HFF-Myc (cell line): ENCODE measurements around the gene ABI3.

Experiments used
- DNase-seq: peaks from one replicate; pipeline ENCODE4 v3.0.0-alpha.2; 2011; ENCODE audit warnings: low read depth; ENCODE audit errors: extremely low read depth
- H3K4me3 ChIP-seq: replicated peaks from 2 replicates; pipeline ENCODE4 v1.5.1; 2011; ENCODE audit warnings: low read depth, mild to moderate bottlenecking, control low read depth, low read length
- TF ChIP-seq, protein P1 (sequence below): IDR thresholded peaks from 2 replicates; pipeline ENCODE4 v1.5.1; 2012; ENCODE audit warnings: mild to moderate bottlenecking, low read depth, low read length, control low read depth; ENCODE audit errors: missing control alignments

The ABI3 gene

DNA sequence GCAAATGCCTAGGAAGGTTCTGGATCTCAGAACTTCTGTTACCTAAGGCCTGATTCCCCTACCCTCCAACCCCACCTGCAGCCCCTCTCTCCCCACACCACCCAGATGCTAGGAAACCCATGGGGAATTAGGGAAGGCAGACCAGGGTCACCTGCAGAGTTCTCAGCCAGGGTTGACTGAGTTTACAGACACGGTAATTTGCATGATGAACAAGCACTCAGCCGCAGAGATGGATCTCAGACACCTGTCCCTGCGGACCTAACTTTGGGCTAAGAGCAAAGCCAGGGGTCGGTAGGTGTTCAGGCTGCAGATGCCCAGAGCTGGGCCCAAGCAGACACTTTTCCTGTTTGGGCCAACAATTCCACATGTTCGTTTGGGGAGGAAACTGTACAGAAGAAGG, 2.9 kb downstream of the ABI3 start:
- no peak for DNase-seq
- no peak overlapping the region for H3K4me3 ChIP-seq
- TF ChIP-seq, protein P1, sequence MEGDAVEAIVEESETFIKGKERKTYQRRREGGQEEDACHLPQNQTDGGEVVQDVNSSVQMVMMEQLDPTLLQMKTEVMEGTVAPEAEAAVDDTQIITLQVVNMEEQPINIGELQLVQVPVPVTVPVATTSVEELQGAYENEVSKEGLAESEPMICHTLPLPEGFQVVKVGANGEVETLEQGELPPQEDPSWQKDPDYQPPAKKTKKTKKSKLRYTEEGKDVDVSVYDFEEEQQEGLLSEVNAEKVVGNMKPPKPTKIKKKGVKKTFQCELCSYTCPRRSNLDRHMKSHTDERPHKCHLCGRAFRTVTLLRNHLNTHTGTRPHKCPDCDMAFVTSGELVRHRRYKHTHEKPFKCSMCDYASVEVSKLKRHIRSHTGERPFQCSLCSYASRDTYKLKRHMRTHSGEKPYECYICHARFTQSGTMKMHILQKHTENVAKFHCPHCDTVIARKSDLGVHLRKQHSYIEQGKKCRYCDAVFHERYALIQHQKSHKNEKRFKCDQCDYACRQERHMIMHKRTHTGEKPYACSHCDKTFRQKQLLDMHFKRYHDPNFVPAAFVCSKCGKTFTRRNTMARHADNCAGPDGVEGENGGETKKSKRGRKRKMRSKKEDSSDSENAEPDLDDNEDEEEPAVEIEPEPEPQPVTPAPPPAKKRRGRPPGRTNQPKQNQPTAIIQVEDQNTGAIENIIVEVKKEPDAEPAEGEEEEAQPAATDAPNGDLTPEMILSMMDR = no peak

DNA sequence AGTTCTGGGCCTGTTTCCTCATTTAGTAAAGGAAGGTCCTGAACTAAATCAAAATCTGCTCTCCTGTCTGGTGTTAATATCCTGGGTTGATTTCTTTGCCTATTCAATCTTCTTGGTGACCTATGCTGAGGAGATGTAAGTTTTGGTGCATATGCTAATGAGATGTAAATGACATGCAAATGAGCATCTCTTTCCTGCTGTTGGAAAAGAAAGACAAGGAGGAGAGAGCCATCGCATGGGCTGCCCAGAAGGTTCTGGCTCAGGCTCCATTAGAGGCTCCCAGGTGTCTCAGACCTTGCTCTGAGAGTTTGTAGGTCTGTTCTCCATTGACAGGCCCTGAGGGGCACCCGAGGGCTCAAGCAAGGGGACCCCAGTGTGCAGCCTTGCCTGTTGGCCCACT, 3.3 kb downstream of the ABI3 start:
- TF ChIP-seq, protein P1 = no peak
- no peak overlapping the region for H3K4me3 ChIP-seq
- no peak for DNase-seq

DNA sequence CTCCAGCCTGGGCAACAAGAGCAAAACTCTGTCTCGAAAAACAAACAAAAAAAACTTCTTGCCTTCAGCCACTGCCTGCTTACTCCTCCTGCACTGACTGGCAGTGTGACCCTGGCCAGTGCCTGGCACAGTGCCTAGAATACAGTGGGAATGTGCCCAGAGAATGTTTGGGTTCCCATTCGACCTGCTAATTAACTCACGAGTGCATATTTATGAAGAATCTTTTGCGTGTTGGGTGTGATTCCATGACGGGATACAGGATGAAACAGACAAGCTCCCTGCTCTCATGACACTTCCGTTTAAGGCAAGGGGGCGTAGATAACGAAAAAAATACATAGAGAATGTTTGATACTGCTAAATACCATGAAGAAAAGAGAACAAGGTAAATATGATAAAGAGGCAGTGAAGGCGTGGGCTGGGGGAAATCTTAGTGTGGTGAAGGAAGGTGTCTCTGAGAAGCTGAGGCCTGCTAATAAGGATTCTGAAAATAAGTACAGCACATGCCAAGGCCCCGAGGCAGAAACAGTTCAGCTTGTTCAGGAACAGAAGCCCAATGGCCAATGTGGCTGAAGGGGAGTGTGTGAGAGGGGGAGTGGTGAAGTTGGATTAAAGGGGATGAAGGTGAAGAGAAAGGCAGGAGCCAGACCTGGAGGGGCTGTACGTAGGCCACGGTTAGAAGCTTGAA, 4.3 kb downstream of the ABI3 start:
- TF ChIP-seq, protein P1 = no peak
- no peak for DNase-seq
- no peak overlapping the region for H3K4me3 ChIP-seq

DNA sequence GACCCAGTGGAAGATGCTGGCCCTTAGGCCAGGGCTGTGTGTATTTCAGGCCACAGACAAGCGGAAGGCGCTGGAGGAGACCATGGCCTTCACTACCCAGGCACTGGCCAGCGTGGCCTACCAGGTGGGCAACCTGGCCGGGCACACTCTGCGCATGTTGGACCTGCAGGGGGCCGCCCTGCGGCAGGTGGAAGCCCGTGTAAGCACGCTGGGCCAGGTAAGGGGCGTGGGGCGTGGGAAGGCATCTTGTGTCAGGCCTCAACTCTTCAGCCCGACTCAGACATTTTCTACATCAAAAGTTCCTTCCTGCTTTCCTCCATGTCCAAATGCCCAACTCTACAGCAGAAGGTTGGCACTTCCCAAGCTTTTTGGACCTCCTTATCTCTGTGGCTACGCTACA, 6.0 kb downstream of the ABI3 start:
- TF ChIP-seq, protein P1 = no peak
- DNase-seq = no peak
- H3K4me3 ChIP-seq = no peak overlapping the region

DNA sequence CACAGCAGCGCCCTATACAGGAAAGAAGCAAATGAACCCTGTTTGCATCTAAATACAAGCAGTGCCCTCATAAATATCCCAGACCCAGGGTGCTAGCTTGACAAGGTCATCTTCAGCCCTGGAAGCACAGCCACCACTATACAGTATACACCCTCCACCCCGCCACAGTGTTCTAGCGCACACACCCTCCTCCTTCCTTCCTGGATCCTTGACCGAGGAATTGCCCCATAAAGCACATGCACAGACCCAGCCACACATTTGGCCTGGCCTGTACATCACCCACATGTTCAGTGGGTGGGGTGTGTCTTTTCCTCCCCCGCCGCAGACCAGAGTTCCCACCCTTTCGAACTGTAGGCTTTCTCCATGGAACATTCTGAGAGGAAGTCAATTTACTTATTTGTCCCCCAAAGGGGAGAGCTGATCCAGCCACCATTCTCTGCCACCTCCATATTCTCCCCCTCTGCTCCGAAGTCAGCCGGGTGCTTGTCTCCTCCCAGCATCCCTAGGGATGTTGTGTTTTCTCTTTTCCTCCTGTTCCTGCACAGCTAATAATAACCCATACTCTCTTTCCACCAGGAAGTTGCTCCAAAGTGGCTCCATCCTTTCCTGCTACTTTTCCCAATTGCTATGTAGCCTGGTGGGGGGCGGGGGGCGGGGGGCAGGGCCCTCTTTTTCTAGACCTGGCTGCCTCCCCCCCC, 6.6 kb downstream of the ABI3 start:
- TF ChIP-seq, protein P1 = no peak
- no peak overlapping the region for H3K4me3 ChIP-seq
- no peak for DNase-seq

DNA sequence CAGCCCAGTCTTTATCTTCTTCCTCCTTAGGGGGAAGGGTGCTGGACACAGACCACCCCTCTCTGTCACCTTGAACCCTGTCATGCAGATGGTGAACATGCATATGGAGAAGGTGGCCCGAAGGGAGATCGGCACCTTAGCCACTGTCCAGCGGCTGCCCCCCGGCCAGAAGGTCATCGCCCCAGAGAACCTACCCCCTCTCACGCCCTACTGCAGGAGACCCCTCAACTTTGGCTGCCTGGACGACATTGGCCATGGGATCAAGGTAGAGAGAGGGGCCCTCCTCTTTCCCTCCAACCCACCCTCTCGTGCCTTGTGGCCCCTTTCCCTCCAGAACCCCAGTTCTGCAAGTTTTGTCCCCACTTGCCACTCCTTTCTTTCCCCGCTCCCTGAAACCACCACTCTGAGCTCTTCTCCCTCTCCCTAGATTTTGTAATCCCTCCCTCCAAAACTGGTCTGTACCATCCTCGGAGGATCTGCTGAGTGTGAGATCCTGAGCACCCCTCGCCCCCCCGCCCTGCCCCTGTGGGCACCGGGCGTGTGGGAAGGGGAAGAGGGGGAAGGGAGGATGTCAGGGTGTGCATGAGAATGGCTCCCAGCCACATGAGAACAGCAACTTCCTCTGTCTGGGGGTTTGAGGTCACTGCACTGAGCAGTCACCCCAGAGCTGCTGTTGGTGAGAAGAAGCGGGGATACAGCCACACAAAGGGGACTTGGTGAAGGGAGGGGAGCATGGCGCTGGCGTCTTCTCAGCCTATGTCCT, 7.3 kb downstream of the ABI3 start:
- no peak for DNase-seq
- no peak overlapping the region for H3K4me3 ChIP-seq
- TF ChIP-seq, protein P1 = no peak
